OCI-LY3 (cell line): Measurements from ENCODE around the gene ITSN2.

ENCODE experiments used
- H2AFZ ChIP-seq: fragments of 200-600, 300-600 bp; shearing (Covaris generic); 2 replicates; pipeline ENCODE4 v1.6.0; 2014; ENCODE audit warnings: antibody characterized with exemption, low read depth, low read length
- H3K27ac ChIP-seq: fragments of 200-600, 300-600 bp; sonication (generic); 2 replicates; pipeline ENCODE4 v1.5.1; 2014; ENCODE audit warnings: mild to moderate bottlenecking, low read length, moderate library complexity, mixed read lengths
- H3K27me3 ChIP-seq: fragments of 200-600, 300-600 bp; sonication (generic); 2 replicates; pipeline ENCODE4 v1.6.1; 2014; ENCODE audit warnings: low read depth, low read length, mixed read lengths
- H3K36me3 ChIP-seq: fragments of 200-600, 300-600 bp; sonication (generic); replicated peaks from 2 replicates; pipeline ENCODE3; 2014; ENCODE audit warnings: low read depth, low read length, mixed read lengths
- H3K4me1 ChIP-seq: fragments of 300-600, 200-600 bp; sonication (generic); 2 replicates; pipeline ENCODE4 v1.6.1; 2014; ENCODE audit warnings: low read length, mixed read lengths
- H3K4me2 ChIP-seq: fragments of 200-600, 300-600 bp; sonication (generic); 2 replicates; pipeline ENCODE4 v1.6.1; 2014; ENCODE audit warnings: low read length, mixed read lengths
- H3K4me3 ChIP-seq: fragments of 300-600, 200-600 bp; sonication (generic); 2 replicates; pipeline ENCODE4 v1.5.1; 2014; ENCODE audit warnings: antibody characterized with exemption, mild to moderate bottlenecking, low read length, moderate library complexity
- H3K79me2 ChIP-seq: fragments of 300-600, 200-600 bp; shearing (Covaris generic); 2 replicates; pipeline ENCODE4 v1.6.1; 2014; ENCODE audit warnings: mild to moderate bottlenecking, low read length, mixed read lengths
- H3K9ac ChIP-seq: fragments of 300-600, 200-600 bp; shearing (Covaris generic); 2 replicates; pipeline ENCODE4 v1.6.0; 2014; ENCODE audit warnings: mild to moderate bottlenecking, low read length, moderate library complexity
- H3K9me3 ChIP-seq: fragments of 200-600, 300-600 bp; shearing (Covaris generic); 2 replicates; pipeline ENCODE4 v1.6.1; 2014; ENCODE audit warnings: low read length, mixed read lengths; ENCODE audit not compliant: insufficient read depth
- H4K20me1 ChIP-seq: fragments of 200-600, 300-600 bp; sonication (generic); 2 replicates; pipeline ENCODE4 v1.6.1; 2016; ENCODE audit warnings: low read length, mixed read lengths; ENCODE audit not compliant: insufficient read depth
- CTCF ChIP-seq: fragments of 200-600, 300-600 bp; sonication (generic); IDR thresholded peaks from 2 replicates; pipeline ENCODE4 v1.5.1; 2014; ENCODE audit warnings: antibody characterized with exemption, low read length, low read depth
- EZH2phosphoT487 ChIP-seq: fragments of 200-600 bp; shearing (Covaris generic); IDR thresholded peaks from 2 replicates; pipeline ENCODE4 v1.6.1; 2018; ENCODE audit warnings: antibody characterized with exemption, mixed run types, low read depth

The ITSN2 gene

GRCh38 chr2:24209389-24210105 is 150.8 kb downstream of the ITSN2 start:
- H3K9me3 ChIP-seq, result no peaks in the 10 kb centered on the region
- no peaks in the 10 kb centered on the region for H3K79me2 ChIP-seq
- H3K27me3 ChIP-seq, result no peaks in the 10 kb centered on the region
- no peak overlapping the region for H3K9ac ChIP-seq
- TF ChIP-seq EZH2phosphoT487 (no peak), CTCF (no peak)
- H2AFZ ChIP-seq, result no peak overlapping the region
- H3K27ac ChIP-seq, result no peak overlapping the region
- no peak overlapping the region for H3K4me3 ChIP-seq
- H3K4me2 ChIP-seq, result no peak overlapping the region
- H4K20me1 ChIP-seq, result no peaks in the 10 kb centered on the region
- H3K4me1 ChIP-seq, result peaks cover 2% of the 10 kb centered on the region; the same call in 1 of the 2 replicates
- H3K36me3 ChIP-seq, result peaks cover 16% of the 10 kb centered on the region

DNA sequence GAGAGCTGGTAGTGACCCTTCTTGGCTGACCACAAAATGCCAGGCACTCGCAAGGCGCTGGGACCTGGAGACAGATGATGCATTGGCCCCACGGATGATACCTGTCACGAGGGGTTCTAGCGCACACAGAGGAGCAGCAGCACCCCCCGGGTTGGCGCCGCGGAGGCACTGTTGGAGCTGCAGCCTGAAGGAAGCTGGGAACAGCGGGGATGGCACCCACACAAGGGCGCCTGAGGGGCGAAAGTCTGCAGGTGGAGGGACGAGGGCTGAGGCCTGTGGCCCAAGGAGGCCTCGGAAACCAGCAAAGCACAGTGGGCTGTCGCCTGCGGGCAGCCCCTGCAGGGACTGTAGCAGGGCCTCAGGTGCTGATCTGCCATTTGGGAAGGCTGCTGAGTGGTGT is 151.8 kb downstream of the ITSN2 start:
- Histone ChIP-seq H2AFZ (no peak overlapping the region), H3K27me3 (no peaks in the 10 kb centered on the region), H3K4me2 (no peak overlapping the region), H3K4me3 (no peak overlapping the region), H3K4me1 (no peaks in the 10 kb centered on the region), H4K20me1 (no peaks in the 10 kb centered on the region), H3K36me3 (peaks cover 18% of the 10 kb centered on the region), H3K9me3 (no peaks in the 10 kb centered on the region), H3K27ac (no peak overlapping the region), H3K9ac (no peak overlapping the region), H3K79me2 (no peaks in the 10 kb centered on the region)
- TF ChIP-seq EZH2phosphoT487, result no peak
- no peak for TF ChIP-seq CTCF

GRCh38 chr2:24207359-24207758 is 153.0 kb downstream of the ITSN2 start:
- Histone ChIP-seq H3K79me2 (no peaks in the 10 kb centered on the region), H3K4me2 (no peak overlapping the region), H3K9ac (no peak overlapping the region), H4K20me1 (no peaks in the 10 kb centered on the region), H3K27ac (no peak overlapping the region), H3K4me3 (no peak overlapping the region), H3K4me1 (no peaks in the 10 kb centered on the region), H3K36me3 (peaks cover 23% of the 10 kb centered on the region), H3K27me3 (no peaks in the 10 kb centered on the region), H2AFZ (no peak overlapping the region), H3K9me3 (no peaks in the 10 kb centered on the region)
- TF ChIP-seq CTCF (no peak), EZH2phosphoT487 (no peak)

GRCh38 chr2:24206714-24207113 is 153.6 kb downstream of the ITSN2 start:
- Histone ChIP-seq H3K4me1 (no peaks in the 10 kb centered on the region), H3K4me3 (no peak overlapping the region), H3K36me3 (peaks cover 23% of the 10 kb centered on the region), H2AFZ (no peak overlapping the region), H3K9ac (no peak overlapping the region), H3K79me2 (no peaks in the 10 kb centered on the region), H3K4me2 (no peak overlapping the region), H3K27ac (no peak overlapping the region), H4K20me1 (no peaks in the 10 kb centered on the region), H3K9me3 (no peaks in the 10 kb centered on the region), H3K27me3 (no peaks in the 10 kb centered on the region)
- TF ChIP-seq CTCF (no peak), EZH2phosphoT487 (no peak)
